ENCODE data around the gene STK4.

STK4 gene

DNA sequence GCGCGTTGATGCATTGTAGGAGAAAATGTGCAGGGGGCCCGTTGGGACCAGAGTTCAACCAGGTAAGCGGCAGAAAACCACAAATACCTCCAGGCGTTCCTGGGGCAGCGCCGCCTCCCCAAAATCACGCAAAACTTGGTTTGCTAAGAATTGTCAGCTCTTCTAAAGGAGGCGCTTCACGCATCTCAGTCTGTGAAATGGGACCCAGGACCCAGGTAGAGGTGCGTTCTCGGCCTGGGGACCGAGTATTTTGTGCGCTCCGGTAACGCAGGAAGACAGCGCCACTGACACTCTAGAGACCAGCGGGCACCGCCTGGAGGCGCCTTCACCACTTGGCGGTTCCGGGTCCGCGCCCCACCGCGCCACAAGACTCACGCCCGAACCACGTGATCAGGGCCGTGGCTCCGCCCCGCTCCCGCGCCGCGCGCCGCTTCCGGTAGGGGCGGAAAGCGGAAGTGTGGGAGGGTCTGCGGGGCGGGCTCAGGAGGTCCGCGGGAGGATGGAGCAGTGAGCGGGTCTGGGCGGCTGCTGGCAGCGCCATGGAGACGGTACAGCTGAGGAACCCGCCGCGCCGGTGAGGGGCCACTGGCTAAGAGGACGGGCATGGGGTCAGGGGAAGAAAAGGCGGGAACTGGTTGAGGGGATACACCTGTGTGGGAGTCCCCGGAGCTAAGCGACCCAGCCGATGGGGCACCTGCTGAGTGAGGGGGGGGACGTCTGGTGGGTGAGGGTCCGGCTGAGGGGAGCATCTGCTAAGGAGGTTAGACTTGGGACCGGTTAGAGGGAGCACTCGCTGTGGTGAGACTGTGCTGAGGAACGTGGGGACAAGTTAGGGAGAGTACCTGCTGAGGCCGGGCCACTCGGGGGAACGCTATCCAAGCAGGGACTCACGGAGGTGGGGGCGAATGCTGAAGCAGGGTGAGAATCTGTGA, at the start of gene STK4:
TSS of gene STK4 (plus strand) at position 483 of the 932 bp plus-strand sequence. CDS start at position 540, 57 bp downstream.
- no peaks in the 10 kb centered on the region for H3K27me3 Mint-ChIP-seq (ENCODE audit: low read depth)
- peaks cover 37% of the 10 kb centered on the region for H3K36me3 Mint-ChIP-seq (ENCODE audit: low read depth)
- no peaks in the 10 kb centered on the region for H3K9me3 Mint-ChIP-seq
- peaks cover 57% of the 10 kb centered on the region for H3K4me1 Mint-ChIP-seq (ENCODE audit: low read depth)
- H3K27ac Mint-ChIP-seq: peak within 1 kb of the TSS; percentile 97
- peak within 1 kb of the TSS; percentile 95 for H3K4me3 Mint-ChIP-seq
- DNase-seq (ENCODE audit: low spot score): peak; percentile 94

- no peaks in the 10 kb centered on the region for H3K27me3 Mint-ChIP-seq (ENCODE audit: low read depth)
- H3K36me3 Mint-ChIP-seq (ENCODE audit: low read depth): peaks cover 11% of the 10 kb centered on the region
- no peak overlapping the region for H3K4me3 Mint-ChIP-seq
- H3K4me1 Mint-ChIP-seq (ENCODE audit: low read depth): peaks cover 12% of the 10 kb centered on the region
- no peak for DNase-seq (ENCODE audit: low spot score)
- no peaks in the 10 kb centered on the region for H3K9me3 Mint-ChIP-seq
- H3K27ac Mint-ChIP-seq: no peak overlapping the region
Observed at GRCh38 chr20:44916586-44916985, 49.7 kb upstream of the STK4 start.

DNA sequence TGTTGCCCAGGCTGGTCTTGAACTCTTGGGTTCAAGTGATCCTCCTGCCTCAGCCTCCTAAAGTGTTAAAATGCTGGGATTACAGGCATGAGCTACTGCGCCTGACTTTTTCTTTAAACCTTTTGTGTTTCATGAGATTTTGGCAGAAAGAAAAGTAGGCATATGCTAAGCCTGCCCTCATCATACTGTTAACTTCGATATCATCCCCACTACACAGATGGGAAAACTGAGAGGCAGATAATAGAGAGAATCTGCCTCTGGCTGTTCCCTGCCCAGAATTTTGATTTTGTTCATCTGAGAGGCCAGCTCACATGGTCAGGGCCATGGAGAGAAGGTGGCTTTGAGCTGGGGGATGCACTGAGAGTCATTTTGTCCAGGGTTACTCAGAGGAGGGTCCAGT, 48.9 kb upstream of the STK4 start:
- Mint-ChIP-seq H3K9me3 (no peaks in the 10 kb centered on the region), H3K36me3 (ENCODE audit: low read depth) (peaks cover 11% of the 10 kb centered on the region), H3K27me3 (ENCODE audit: low read depth) (no peaks in the 10 kb centered on the region), H3K4me1 (ENCODE audit: low read depth) (peaks cover 12% of the 10 kb centered on the region), H3K27ac (no peak overlapping the region), H3K4me3 (no peak overlapping the region)
- no peak for DNase-seq (ENCODE audit: low spot score)

DNA sequence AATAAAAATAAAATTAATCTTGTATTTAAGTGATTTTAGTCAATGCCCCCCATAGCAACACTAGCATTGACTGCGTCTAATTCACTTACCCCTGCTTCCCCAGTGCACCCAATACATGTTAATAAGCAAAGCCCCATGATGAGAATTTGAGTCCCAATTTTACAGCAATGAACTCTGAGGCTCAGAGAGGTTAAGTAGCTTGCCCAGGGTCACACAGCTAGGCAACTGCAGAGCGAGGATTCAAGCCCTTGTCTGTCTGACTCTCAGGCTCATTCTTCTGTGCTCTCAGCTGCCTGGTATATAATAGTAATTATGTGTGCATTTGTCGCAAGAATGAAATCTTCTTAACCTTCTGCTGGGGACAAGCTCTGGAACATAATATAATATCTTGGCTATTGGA, 48.0 kb upstream of the STK4 start:
- Mint-ChIP-seq H3K36me3 (ENCODE audit: low read depth) (peaks cover 11% of the 10 kb centered on the region), H3K9me3 (no peaks in the 10 kb centered on the region), H3K4me1 (ENCODE audit: low read depth) (peaks cover 12% of the 10 kb centered on the region), H3K27ac (no peak overlapping the region), H3K4me3 (no peak overlapping the region), H3K27me3 (ENCODE audit: low read depth) (no peaks in the 10 kb centered on the region)
- DNase-seq (ENCODE audit: low spot score): no peak

DNA sequence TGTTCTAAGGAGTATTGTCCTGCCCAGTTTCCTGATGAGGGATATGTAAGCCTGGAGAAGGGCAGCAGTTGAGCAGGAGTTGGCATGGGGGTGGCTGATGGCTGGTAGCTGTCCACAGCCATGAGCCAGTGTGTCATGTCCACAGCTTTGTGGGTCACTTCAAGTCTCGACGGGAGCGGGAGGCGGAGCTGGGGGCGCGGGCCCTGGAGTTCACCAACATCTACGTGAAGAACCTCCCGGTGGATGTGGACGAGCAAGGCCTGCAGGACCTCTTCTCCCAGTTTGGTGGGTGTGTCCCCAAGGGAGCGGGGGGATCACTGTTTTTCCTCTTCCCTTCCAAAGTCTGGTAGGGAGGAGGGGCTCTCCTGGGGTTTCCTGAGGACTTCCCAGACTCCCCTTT, 47.6 kb upstream of the STK4 start:
- no peak overlapping the region for H3K27ac Mint-ChIP-seq

GRCh38 chr20:44921447-44921846, 44.9 kb upstream of the STK4 start:
- no peak for DNase-seq (ENCODE audit: low spot score)
- Mint-ChIP-seq H3K36me3 (ENCODE audit: low read depth) (peaks cover 16% of the 10 kb centered on the region), H3K9me3 (no peaks in the 10 kb centered on the region), H3K4me1 (ENCODE audit: low read depth) (no peaks in the 10 kb centered on the region), H3K4me3 (no peak overlapping the region), H3K27ac (no peak overlapping the region), H3K27me3 (ENCODE audit: low read depth) (no peaks in the 10 kb centered on the region)

More for the DNA sequence above, 47.6 kb upstream of the STK4 start:
- H3K36me3 Mint-ChIP-seq (ENCODE audit: low read depth): peaks cover 8% of the 10 kb centered on the region
- no peaks in the 10 kb centered on the region for H3K27me3 Mint-ChIP-seq (ENCODE audit: low read depth)
- H3K4me3 Mint-ChIP-seq: no peak overlapping the region
- no peaks in the 10 kb centered on the region for H3K9me3 Mint-ChIP-seq
- peaks cover 11% of the 10 kb centered on the region for H3K4me1 Mint-ChIP-seq (ENCODE audit: low read depth)
- no peak for DNase-seq (ENCODE audit: low spot score)

- no peaks in the 10 kb centered on the region for H3K9me3 Mint-ChIP-seq
- peaks cover 16% of the 10 kb centered on the region for H3K36me3 Mint-ChIP-seq (ENCODE audit: low read depth)
- H3K4me1 Mint-ChIP-seq (ENCODE audit: low read depth): no peaks in the 10 kb centered on the region
- H3K4me3 Mint-ChIP-seq: no peak overlapping the region
- H3K27ac Mint-ChIP-seq: no peak overlapping the region
- H3K27me3 Mint-ChIP-seq (ENCODE audit: low read depth): no peaks in the 10 kb centered on the region
- no peak for DNase-seq (ENCODE audit: low spot score)
Observed at GRCh38 chr20:44924541-44924940, 41.8 kb upstream of the STK4 start.

- H3K4me3 Mint-ChIP-seq: no peak overlapping the region
Observed at GRCh38 chr20:44928595-44928994, 37.7 kb upstream of the STK4 start.

DNA sequence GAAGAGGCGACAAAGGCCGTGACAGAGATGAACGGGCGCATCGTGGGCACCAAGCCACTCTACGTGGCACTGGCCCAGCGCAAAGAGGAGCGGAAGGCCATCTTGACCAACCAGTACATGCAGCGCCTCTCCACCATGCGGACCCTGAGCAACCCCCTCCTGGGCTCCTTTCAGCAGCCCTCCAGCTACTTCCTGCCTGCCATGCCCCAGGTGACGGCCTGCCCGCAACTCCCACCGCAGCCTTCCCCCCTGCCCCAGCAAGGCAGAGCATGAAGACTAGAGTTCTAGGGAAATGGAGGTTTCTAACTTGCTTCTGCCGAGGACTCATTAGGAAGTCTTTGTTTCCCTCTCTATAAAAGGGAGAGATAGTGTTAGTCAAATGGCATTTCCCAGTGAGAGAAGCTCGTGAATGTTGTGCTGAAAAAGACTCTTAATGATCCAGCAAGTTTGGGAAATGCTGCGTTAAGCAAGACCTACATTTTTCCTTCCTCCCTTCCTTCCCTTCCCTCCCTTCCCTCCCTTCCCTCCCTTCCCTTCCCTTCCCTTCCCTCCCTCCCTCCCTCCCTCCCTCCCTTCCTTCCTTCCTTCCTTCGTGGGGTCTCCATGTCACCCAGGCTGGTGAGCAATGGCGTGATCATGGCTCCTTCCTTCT, 35.7 kb upstream of the STK4 start:
- H3K9me3 Mint-ChIP-seq: no peaks in the 10 kb centered on the region

More at GRCh38 chr20:44928595-44928994, 37.7 kb upstream of the STK4 start:
- Mint-ChIP-seq H3K4me1 (ENCODE audit: low read depth) (no peaks in the 10 kb centered on the region), H3K36me3 (ENCODE audit: low read depth) (peaks cover 20% of the 10 kb centered on the region), H3K9me3 (no peaks in the 10 kb centered on the region), H3K27me3 (ENCODE audit: low read depth) (no peaks in the 10 kb centered on the region), H3K27ac (no peak overlapping the region)
- DNase-seq (ENCODE audit: low spot score): no peak

GRCh38 chr20:44931911-44932310, 34.4 kb upstream of the STK4 start:
- no peak for DNase-seq (ENCODE audit: low spot score)
- Mint-ChIP-seq H3K36me3 (ENCODE audit: low read depth) (peaks cover 19% of the 10 kb centered on the region), H3K4me3 (no peak overlapping the region), H3K9me3 (no peaks in the 10 kb centered on the region), H3K27ac (no peak overlapping the region), H3K27me3 (ENCODE audit: low read depth) (no peaks in the 10 kb centered on the region), H3K4me1 (ENCODE audit: low read depth) (no peaks in the 10 kb centered on the region)

More for the DNA sequence above, 35.7 kb upstream of the STK4 start:
- Mint-ChIP-seq H3K27me3 (ENCODE audit: low read depth) (no peaks in the 10 kb centered on the region), H3K4me1 (ENCODE audit: low read depth) (no peaks in the 10 kb centered on the region), H3K36me3 (ENCODE audit: low read depth) (peaks cover 15% of the 10 kb centered on the region), H3K27ac (no peak overlapping the region), H3K4me3 (no peak overlapping the region)
- DNase-seq (ENCODE audit: low spot score): no peak

DNA sequence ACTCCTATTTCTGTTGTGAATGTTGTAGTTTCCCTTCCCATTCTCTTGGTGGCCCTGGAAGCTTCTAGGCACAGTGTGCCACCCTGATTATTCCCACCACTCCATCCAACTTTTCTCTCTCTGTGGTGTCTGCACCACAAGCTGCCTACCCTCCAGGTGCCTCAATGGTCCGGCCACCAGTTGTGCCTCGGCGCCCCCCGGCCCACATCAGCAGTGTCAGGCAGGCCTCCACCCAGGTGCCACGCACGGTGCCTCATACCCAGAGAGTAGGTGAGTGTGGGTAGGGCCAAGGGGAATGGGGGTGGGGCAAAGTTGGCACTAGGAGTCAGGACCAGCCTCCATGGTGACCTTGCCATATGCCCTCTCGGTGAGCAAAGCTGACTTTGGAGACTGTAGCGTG, 33.4 kb upstream of the STK4 start:
- H3K27ac Mint-ChIP-seq: no peak overlapping the region
- H3K9me3 Mint-ChIP-seq: no peaks in the 10 kb centered on the region
- no peak overlapping the region for H3K4me3 Mint-ChIP-seq
- peaks cover 22% of the 10 kb centered on the region for H3K36me3 Mint-ChIP-seq (ENCODE audit: low read depth)
- H3K4me1 Mint-ChIP-seq (ENCODE audit: low read depth): no peaks in the 10 kb centered on the region
- DNase-seq (ENCODE audit: low spot score): no peak
- no peaks in the 10 kb centered on the region for H3K27me3 Mint-ChIP-seq (ENCODE audit: low read depth)

DNA sequence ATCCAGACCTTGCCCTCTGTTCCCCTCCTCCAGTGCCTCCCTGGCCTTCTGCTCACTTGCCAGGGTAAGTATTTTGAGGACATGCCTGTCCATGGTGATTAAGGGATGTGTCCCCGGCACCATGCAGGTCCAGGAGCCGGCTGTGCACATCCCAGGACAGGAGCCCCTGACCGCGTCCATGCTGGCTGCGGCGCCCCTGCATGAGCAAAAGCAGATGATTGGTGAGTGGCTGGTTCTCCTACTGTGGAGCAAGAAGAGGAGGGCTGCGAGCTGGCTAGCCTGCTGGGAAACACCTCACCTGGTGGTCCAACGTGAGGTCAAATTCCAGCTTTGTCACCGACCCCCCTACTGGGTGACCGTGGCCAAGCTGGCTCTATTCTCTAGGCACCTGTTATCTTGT, 29.8 kb upstream of the STK4 start:
- Mint-ChIP-seq H3K4me3 (no peak overlapping the region), H3K9me3 (no peaks in the 10 kb centered on the region), H3K27ac (no peak overlapping the region), H3K4me1 (ENCODE audit: low read depth) (no peaks in the 10 kb centered on the region), H3K36me3 (ENCODE audit: low read depth) (peaks cover 32% of the 10 kb centered on the region), H3K27me3 (ENCODE audit: low read depth) (no peaks in the 10 kb centered on the region)
- DNase-seq (ENCODE audit: low spot score): no peak

DNA sequence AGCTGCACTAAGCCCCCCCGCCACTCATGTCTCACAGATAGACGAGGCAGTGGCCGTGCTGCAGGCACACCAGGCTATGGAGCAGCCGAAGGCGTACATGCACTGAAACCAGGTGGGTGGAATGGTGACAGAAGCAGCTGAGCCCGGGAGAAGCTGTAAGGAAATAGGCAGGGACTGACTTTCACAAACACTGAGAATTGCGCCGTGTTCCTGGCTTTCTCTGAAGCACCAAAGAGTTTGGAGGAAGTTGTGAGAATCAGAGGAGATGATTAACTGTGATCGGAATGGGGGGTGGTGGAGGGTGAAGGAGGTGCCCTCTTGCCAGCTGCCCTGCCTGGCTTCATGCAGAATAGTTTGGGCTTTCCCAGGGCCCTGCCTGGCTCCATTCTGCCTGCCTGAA, 27.7 kb upstream of the STK4 start:
- no peaks in the 10 kb centered on the region for H3K9me3 Mint-ChIP-seq
- H3K4me1 Mint-ChIP-seq (ENCODE audit: low read depth): no peaks in the 10 kb centered on the region
- no peak for DNase-seq (ENCODE audit: low spot score)
- peaks cover 38% of the 10 kb centered on the region for H3K36me3 Mint-ChIP-seq (ENCODE audit: low read depth)
- no peaks in the 10 kb centered on the region for H3K27me3 Mint-ChIP-seq (ENCODE audit: low read depth)
- no peak overlapping the region for H3K27ac Mint-ChIP-seq
- H3K4me3 Mint-ChIP-seq: no peak overlapping the region

- H3K4me1 Mint-ChIP-seq (ENCODE audit: low read depth): no peaks in the 10 kb centered on the region
- no peak for DNase-seq (ENCODE audit: low spot score)
- H3K27me3 Mint-ChIP-seq (ENCODE audit: low read depth): no peaks in the 10 kb centered on the region
- peak overlapping the region; percentile 4 for H3K27ac Mint-ChIP-seq
- H3K36me3 Mint-ChIP-seq (ENCODE audit: low read depth): peaks cover 52% of the 10 kb centered on the region
- H3K4me3 Mint-ChIP-seq: no peak overlapping the region
- no peaks in the 10 kb centered on the region for H3K9me3 Mint-ChIP-seq
Observed at GRCh38 chr20:44941120-44941691, 25.1 kb upstream of the STK4 start.

Measured in T-helper 2 cell treated with Interferon-gamma antibody and Interleukin-4, amounts not matched to agents 5 μg/mL and 100 μg/mL, for 36 hours (primary cell).